ENCODE data around the gene EDRF1. TPM values are rescaled to one million over a fixed set of nuclear protein-coding genes. Genes with fewer than 3 reads are reported as not detected.

EDRF1 gene
- total RNA-seq, 1 donor from 2014 or later, result 23.2 TPM

DNA sequence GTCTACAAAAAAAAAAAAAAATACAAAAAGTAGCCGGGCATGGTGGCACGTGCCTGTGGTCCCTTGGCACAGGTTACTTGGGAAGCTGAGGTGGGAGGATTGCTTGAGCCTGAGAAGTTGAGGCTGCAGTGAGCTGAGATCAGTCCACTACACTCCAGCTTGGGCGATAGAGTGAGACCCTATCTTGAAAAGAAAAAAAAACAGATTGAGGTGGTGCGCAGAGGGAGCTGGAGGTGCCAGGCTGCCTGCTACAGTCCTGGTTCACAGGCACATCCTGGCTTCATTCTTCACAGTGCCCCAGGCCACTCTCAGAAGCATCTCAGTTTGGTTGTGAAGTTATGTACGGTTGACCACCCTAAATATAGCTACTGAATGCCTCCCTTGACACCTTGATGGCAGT is 51.3 kb downstream of the EDRF1 start:
- H3K9me3 Mint-ChIP-seq (ENCODE audit: unreplicated experiment), result no peaks in the 10 kb centered on the region
- H3K4me1 Mint-ChIP-seq (ENCODE audit: unreplicated experiment), result no peaks in the 10 kb centered on the region
- no peak for DNase-seq (ENCODE audit: extremely low spot score, unreplicated experiment)
- no peak for TF ChIP-seq CTCF (IDR thresholded peaks at IDR 0.05)
- peaks cover 12% of the 10 kb centered on the region for H3K36me3 Mint-ChIP-seq (ENCODE audit: unreplicated experiment)
- H3K27me3 Mint-ChIP-seq (ENCODE audit: unreplicated experiment), result no peaks in the 10 kb centered on the region
- H3K27ac Mint-ChIP-seq (ENCODE audit: unreplicated experiment), result no peak overlapping the region
- H3K4me3 Mint-ChIP-seq (ENCODE audit: unreplicated experiment), result no peak overlapping the region

DNA sequence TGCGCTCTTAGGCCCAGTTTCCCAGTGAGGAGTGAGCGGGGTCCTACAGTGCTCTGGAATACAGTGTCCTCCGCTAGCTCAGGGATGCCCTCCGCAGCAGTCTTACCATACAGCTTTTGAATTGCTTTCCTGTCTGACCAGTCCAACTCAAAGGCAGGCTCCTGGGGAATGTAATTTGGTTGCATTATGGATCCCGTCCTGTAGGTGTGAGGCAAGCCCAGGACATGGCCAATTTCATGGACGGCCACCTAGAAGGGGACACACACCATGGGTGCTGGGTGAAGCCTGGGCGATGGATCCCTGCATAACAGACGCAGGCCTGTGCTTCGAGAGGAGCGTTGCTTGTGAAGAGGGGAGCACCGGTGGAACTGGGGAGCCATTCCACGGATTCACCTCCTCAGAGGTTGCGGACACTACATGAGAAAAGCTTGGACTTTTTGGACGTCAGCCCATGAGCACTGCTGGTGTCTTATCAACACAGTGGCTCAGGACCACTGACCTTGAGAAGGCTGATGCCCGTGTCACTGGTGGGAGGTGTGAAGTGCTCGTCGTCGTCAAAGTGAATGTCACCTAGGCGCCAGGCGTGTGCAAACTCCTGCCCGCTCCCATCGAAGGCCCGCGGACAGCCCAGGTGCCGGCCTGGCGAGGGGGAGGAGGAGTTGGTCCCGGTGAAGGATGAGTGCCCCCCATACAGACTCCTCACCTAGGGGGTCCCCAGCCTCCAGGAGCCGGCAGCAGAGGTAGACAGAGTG is 52.8 kb downstream of the EDRF1 start:
- no peak for DNase-seq (ENCODE audit: extremely low spot score, unreplicated experiment)
- peaks cover 4% of the 10 kb centered on the region for H3K36me3 Mint-ChIP-seq (ENCODE audit: unreplicated experiment)
- H3K4me1 Mint-ChIP-seq (ENCODE audit: unreplicated experiment), result no peaks in the 10 kb centered on the region
- no peak for TF ChIP-seq CTCF (IDR thresholded peaks at IDR 0.05)
- H3K27ac Mint-ChIP-seq (ENCODE audit: unreplicated experiment), result no peak overlapping the region
- H3K9me3 Mint-ChIP-seq (ENCODE audit: unreplicated experiment), result no peaks in the 10 kb centered on the region
- H3K27me3 Mint-ChIP-seq (ENCODE audit: unreplicated experiment), result no peaks in the 10 kb centered on the region
- H3K4me3 Mint-ChIP-seq (ENCODE audit: unreplicated experiment), result no peak overlapping the region

DNA sequence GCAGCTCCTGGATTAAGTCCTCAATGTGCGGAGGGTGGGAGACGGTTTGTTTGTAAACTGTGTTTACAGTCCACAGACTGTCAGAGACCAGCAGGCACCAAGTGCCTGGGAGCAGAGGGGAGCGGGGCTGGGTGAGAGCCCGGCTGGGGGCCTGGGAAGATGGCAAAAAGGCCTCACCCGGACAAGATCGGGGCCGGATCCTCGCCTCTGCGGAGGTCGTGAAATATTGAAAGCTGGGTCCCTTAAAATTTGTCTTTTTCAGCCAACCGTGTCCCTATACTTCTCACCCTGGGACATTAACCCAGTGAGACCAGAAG is 53.3 kb downstream of the EDRF1 start:
- peaks cover 4% of the 10 kb centered on the region for H3K27me3 Mint-ChIP-seq (ENCODE audit: unreplicated experiment)
- H3K4me3 Mint-ChIP-seq (ENCODE audit: unreplicated experiment), result no peak overlapping the region
- no peak overlapping the region for H3K27ac Mint-ChIP-seq (ENCODE audit: unreplicated experiment)
- DNase-seq (ENCODE audit: extremely low spot score, unreplicated experiment), result no peak
- no peak for TF ChIP-seq CTCF (IDR thresholded peaks at IDR 0.05)
- H3K9me3 Mint-ChIP-seq (ENCODE audit: unreplicated experiment), result no peaks in the 10 kb centered on the region
- peaks cover 3% of the 10 kb centered on the region for H3K36me3 Mint-ChIP-seq (ENCODE audit: unreplicated experiment)
- no peaks in the 10 kb centered on the region for H3K4me1 Mint-ChIP-seq (ENCODE audit: unreplicated experiment)

GRCh38 chr10:125773687-125774543 is 54.4 kb downstream of the EDRF1 start:
- peaks cover 3% of the 10 kb centered on the region for H3K36me3 Mint-ChIP-seq (ENCODE audit: unreplicated experiment)
- no peak overlapping the region for H3K4me3 Mint-ChIP-seq (ENCODE audit: unreplicated experiment)
- H3K4me1 Mint-ChIP-seq (ENCODE audit: unreplicated experiment), result no peaks in the 10 kb centered on the region
- H3K27me3 Mint-ChIP-seq (ENCODE audit: unreplicated experiment), result peaks cover 8% of the 10 kb centered on the region
- H3K27ac Mint-ChIP-seq (ENCODE audit: unreplicated experiment), result no peak overlapping the region
- no peak for DNase-seq (ENCODE audit: extremely low spot score, unreplicated experiment)
- H3K9me3 Mint-ChIP-seq (ENCODE audit: unreplicated experiment), result no peaks in the 10 kb centered on the region
- no peak for TF ChIP-seq CTCF (IDR thresholded peaks at IDR 0.05)

- TF ChIP-seq CTCF (IDR thresholded peaks at IDR 0.05), result no peak
- H3K27ac Mint-ChIP-seq (ENCODE audit: unreplicated experiment), result no peak overlapping the region
Observed at GRCh38 chr10:125774581-125775191, 55.2 kb downstream of the EDRF1 start.

More at GRCh38 chr10:125774581-125775191, 55.2 kb downstream of the EDRF1 start:
- H3K4me1 Mint-ChIP-seq (ENCODE audit: unreplicated experiment), result no peaks in the 10 kb centered on the region
- no peak overlapping the region for H3K4me3 Mint-ChIP-seq (ENCODE audit: unreplicated experiment)
- H3K36me3 Mint-ChIP-seq (ENCODE audit: unreplicated experiment), result no peaks in the 10 kb centered on the region
- DNase-seq (ENCODE audit: extremely low spot score, unreplicated experiment), result no peak
- peaks cover 8% of the 10 kb centered on the region for H3K27me3 Mint-ChIP-seq (ENCODE audit: unreplicated experiment)
- H3K9me3 Mint-ChIP-seq (ENCODE audit: unreplicated experiment), result no peaks in the 10 kb centered on the region
